ENCODE data around the gene LUC7L3.

- TF ChIP-seq RAD21 (conservative IDR thresholded peaks at IDR 0.05 in 1 of 2, IDR thresholded peaks at IDR 0.05 in 1 of 2) (no peak), POLR2A (IDR thresholded peaks at IDR 0.05; ENCODE audit: low read length) (no peak), HOXB5 (CRISPR knock-in tag; IDR thresholded peaks at IDR 0.05) (no peak), MAX (IDR thresholded peaks at IDR 0.05) (no peak)
- TF ChIP-seq, protein P1, sequence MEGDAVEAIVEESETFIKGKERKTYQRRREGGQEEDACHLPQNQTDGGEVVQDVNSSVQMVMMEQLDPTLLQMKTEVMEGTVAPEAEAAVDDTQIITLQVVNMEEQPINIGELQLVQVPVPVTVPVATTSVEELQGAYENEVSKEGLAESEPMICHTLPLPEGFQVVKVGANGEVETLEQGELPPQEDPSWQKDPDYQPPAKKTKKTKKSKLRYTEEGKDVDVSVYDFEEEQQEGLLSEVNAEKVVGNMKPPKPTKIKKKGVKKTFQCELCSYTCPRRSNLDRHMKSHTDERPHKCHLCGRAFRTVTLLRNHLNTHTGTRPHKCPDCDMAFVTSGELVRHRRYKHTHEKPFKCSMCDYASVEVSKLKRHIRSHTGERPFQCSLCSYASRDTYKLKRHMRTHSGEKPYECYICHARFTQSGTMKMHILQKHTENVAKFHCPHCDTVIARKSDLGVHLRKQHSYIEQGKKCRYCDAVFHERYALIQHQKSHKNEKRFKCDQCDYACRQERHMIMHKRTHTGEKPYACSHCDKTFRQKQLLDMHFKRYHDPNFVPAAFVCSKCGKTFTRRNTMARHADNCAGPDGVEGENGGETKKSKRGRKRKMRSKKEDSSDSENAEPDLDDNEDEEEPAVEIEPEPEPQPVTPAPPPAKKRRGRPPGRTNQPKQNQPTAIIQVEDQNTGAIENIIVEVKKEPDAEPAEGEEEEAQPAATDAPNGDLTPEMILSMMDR (IDR thresholded peaks at IDR 0.05): no peak
These were observed 71.2 kb downstream of the LUC7L3 start for GRCh38 chr17:50790618-50791017.
